OCI-LY7 (cell line): Measurements from ENCODE around the gene RFWD3. TPM values are rescaled to one million over a fixed set of nuclear protein-coding genes. Genes with fewer than 3 reads are reported as not detected.

Experiments used
- BruUV-seq: library from RNA; stranded (reverse); fragments of 400-500 nt; replicated peaks from 2 replicates; lab custom pipeline; 2021; lab: Mats Ljungman, UMichigan
- CTCF ChIA-PET: fragments of 300-600 bp; sonication (Branson Sonifier 250); formaldehyde crosslinking; loops from one replicate; lab custom pipeline; 2022; ENCODE audit warnings: antibody characterized with exemption; ENCODE audit not compliant: unreplicated experiment; lab: Charles Lee
- POLR2A ChIA-PET: fragments of 300-600 bp; sonication (Branson Sonifier 250); formaldehyde crosslinking; loops from one replicate; lab custom pipeline; 2022; ENCODE audit warnings: antibody characterized with exemption; lab: Charles Lee
- DNase-seq: peaks from one replicate; pipeline ENCODE4 v3.0.0-alpha.2; 2015; ENCODE audit warnings: low spot score
- H2AFZ ChIP-seq: fragments of 200-600 bp; sonication (generic), shearing (Covaris generic); 2 replicates; pipeline ENCODE4 v1.6.1; 2014; ENCODE audit warnings: mild to moderate bottlenecking, antibody characterized with exemption, low read length, moderate library complexity
- H3K27ac ChIP-seq: fragments of 200-600 bp; sonication (generic); 2 replicates; pipeline ENCODE4 v1.5.1; 2014; ENCODE audit warnings: mixed run types, low read depth, mild to moderate bottlenecking, moderate library complexity, low read length, inconsistent platforms; ENCODE audit not compliant: poor library complexity, severe bottlenecking
- H3K36me3 ChIP-seq: fragments of 200-600 bp; sonication (generic); 2 replicates; pipeline ENCODE4 v1.6.1; 2014; ENCODE audit warnings: mild to moderate bottlenecking, antibody characterized with exemption, low read length, moderate library complexity, mixed read lengths; ENCODE audit not compliant: insufficient read depth
- H3K4me1 ChIP-seq: fragments of 200-600 bp; sonication (generic); 2 replicates; pipeline ENCODE4 v1.5.1; 2014; ENCODE audit warnings: mild to moderate bottlenecking, low read length; ENCODE audit not compliant: insufficient read depth, poor library complexity, severe bottlenecking
- H3K4me2 ChIP-seq: fragments of 200-600 bp; sonication (generic); 2 replicates; pipeline ENCODE4 v1.6.1; 2014; ENCODE audit warnings: mild to moderate bottlenecking, low read length
- H3K4me3 ChIP-seq: fragments of 200-600 bp; sonication (generic); 2 replicates; pipeline ENCODE4 v1.5.1; 2014; ENCODE audit warnings: mild to moderate bottlenecking, low read depth, low read length; ENCODE audit not compliant: poor library complexity, severe bottlenecking
- H3K79me2 ChIP-seq: fragments of 200-600 bp; sonication (generic); 2 replicates; pipeline ENCODE4 v1.6.1; 2016; ENCODE audit warnings: low read depth, mild to moderate bottlenecking, low read length, moderate library complexity, mixed read lengths; ENCODE audit not compliant: insufficient read depth
- H3K9me2 ChIP-seq: fragments of 200-600 bp; sonication (generic); 2 replicates; pipeline ENCODE4 v1.6.1; 2016; ENCODE audit warnings: mild to moderate bottlenecking, low read length, mixed read lengths; ENCODE audit not compliant: insufficient read depth
- H3K9me3 ChIP-seq: fragments of 200-600 bp; sonication (generic); 2 replicates; pipeline ENCODE4 v1.6.1; 2014; ENCODE audit warnings: mild to moderate bottlenecking, mixed run types, low read length, mixed read lengths
- H4K20me1 ChIP-seq: fragments of 200-600 bp; sonication (generic); 2 replicates; pipeline ENCODE4 v1.6.1; 2014; ENCODE audit warnings: mild to moderate bottlenecking, antibody characterized with exemption, low read length, moderate library complexity, mixed read lengths; ENCODE audit not compliant: insufficient read depth
- CTCF ChIP-seq: fragments of 200-600 bp; sonication (generic); conservative IDR thresholded peaks from 2 replicates; pipeline ENCODE4 v1.5.1; 2014; ENCODE audit warnings: mild to moderate bottlenecking, antibody characterized with exemption, low read length, moderate library complexity, mixed read lengths
- EZH2phosphoT487 ChIP-seq: fragments of 200-600 bp; sonication (generic); IDR thresholded peaks from 2 replicates; pipeline ENCODE4 v1.6.1; 2018; ENCODE audit warnings: low read depth, borderline replicate concordance, mild to moderate bottlenecking, mixed run types, antibody characterized with exemption, low read length, moderate library complexity, mixed read lengths
- intact Hi-C: fragments of 100-400 bp; cut with micrococcal nuclease; formaldehyde crosslinking; loops from one replicate; pipeline ENCODE4 v1.10.0; 2022; ENCODE audit not compliant: unreplicated experiment
- total RNA-seq, 2 experiments: library from RNA; depleted of rRNA in 1 of 2; stranded (reverse); fragments of >200 nt in 1 of 2; shearing (Covaris generic) in 1 of 2; gene quantifications; 2 replicates each; pipeline ENCODE4 v1.2.3, GENCODE V29; 2014 to 2022

The RFWD3 gene
- total RNA-seq, 2 experiments from 2014 or later = 79.7 to 134 TPM

DNA sequence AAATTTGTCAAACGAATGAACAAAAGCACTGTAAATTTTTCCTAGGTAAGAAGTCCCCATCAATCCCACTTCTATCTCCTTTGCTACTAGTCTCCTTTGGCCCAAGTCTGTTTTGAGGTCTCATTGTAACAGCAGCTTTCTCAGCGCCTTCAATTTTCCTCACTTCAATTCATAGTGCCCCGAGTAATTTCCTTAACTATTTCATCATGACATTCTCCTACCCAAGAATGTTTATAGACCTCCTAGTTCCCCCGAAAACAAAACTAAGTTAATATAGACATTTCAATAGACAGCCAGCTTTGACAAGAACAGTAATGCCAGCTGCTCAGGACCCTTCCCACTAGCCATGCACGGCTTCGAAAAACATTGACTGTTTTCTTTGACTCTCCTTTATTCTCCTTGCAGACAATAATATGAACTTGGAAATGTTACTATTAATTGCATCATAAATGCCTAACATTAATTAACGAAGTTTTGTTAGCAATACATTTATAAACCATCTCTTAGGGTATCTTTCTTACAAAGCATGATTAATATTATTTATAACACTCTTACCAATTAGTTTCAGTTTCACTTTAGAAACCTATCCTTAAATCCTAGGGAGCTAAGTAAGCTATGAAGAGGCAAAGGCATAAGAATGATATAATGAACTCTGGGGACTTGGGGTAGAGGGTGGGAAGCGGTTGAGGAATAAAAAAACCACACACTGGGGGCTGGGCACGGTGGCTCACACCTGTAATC, 82.6 kb downstream of the RFWD3 start:
- ChIA-PET CTCF (interaction anchor here (1.1 kb wide), 1 partner anchor 24 kb away, joined by 4 read pairs; no protein-coding TSS in a partner anchor), POLR2A (interaction anchor here (1.2 to 1.3 kb wide), 2 partner anchors 9 to 10 kb away, joined by 3 read pairs; no protein-coding TSS in a partner anchor)
- Histone ChIP-seq H3K27ac (no peak overlapping the region), H3K4me2 (no peak overlapping the region), H3K36me3 (peaks cover 12% of the 10 kb centered on the region), H3K9me2 (no peaks in the 10 kb centered on the region), H3K9me3 (no peaks in the 10 kb centered on the region), H3K79me2 (peaks cover 64% of the 10 kb centered on the region), H4K20me1 (peaks cover 8% of the 10 kb centered on the region), H2AFZ (no peak overlapping the region), H3K4me3 (no peak overlapping the region), H3K4me1 (peaks cover 9% of the 10 kb centered on the region)
- no peak for TF ChIP-seq CTCF
- TF ChIP-seq EZH2phosphoT487 = no peak
- intact Hi-C loops = no loop called here
- no peak for DNase-seq
- BruUV-seq = no TSS peak

- POLR2A ChIA-PET = interaction anchor here (0.6 kb wide), 1 partner anchor 282 kb away, joined by 4 read pairs; no protein-coding TSS in a partner anchor
- no peaks in the 10 kb centered on the region for H3K9me2 ChIP-seq
- H3K36me3 ChIP-seq = peaks cover 6% of the 10 kb centered on the region; the same call in 1 of the 2 replicates
- CTCF ChIA-PET = interaction anchor here (1.1 kb wide), 1 partner anchor 22 kb away, joined by 4 read pairs; no protein-coding TSS in a partner anchor
- H3K9me3 ChIP-seq = no peaks in the 10 kb centered on the region
- H3K79me2 ChIP-seq = peaks cover 73% of the 10 kb centered on the region
- H3K27ac ChIP-seq = no peak overlapping the region
- BruUV-seq = no TSS peak
- H3K4me1 ChIP-seq = peaks cover 9% of the 10 kb centered on the region
- no peak overlapping the region for H3K4me2 ChIP-seq
- intact Hi-C loops = no loop called here
- no peak for DNase-seq
- H3K4me3 ChIP-seq = no peak overlapping the region
- H2AFZ ChIP-seq = no peak overlapping the region
- TF ChIP-seq CTCF (no peak), EZH2phosphoT487 (no peak)
- peaks cover 8% of the 10 kb centered on the region for H4K20me1 ChIP-seq
Observed at GRCh38 chr16:74582970-74583369, 83.7 kb downstream of the RFWD3 start.

DNA sequence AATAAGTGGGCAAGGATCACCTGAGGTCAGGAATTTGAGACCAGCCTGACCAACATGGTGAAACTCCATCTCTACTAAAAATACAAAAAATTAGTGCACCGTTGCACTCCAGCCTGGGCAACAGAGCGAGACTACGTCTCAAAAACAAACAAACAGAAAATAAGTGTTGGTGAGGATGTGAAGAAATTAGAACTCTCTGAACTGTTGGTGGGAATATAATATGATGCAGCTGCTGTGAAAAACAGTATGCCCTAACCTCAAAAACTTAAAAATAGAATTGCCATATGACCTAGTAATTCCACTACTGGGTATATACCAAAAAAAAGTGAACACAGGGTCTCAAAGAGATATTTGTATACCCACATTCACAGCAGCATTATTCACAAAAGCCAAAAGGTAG, 85.8 kb downstream of the RFWD3 start:
- no peak overlapping the region for H3K4me3 ChIP-seq
- H3K36me3 ChIP-seq = peaks cover 2% of the 10 kb centered on the region; the same call in 1 of the 2 replicates
- H3K4me1 ChIP-seq = peaks cover 9% of the 10 kb centered on the region
- H3K79me2 ChIP-seq = peaks cover 67% of the 10 kb centered on the region
- H3K9me2 ChIP-seq = no peaks in the 10 kb centered on the region
- no peak for DNase-seq
- no peak overlapping the region for H2AFZ ChIP-seq
- H4K20me1 ChIP-seq = peaks cover 4% of the 10 kb centered on the region; the same call in 1 of the 2 replicates
- ChIA-PET POLR2A (no interaction called here), CTCF (no interaction called here)
- TF ChIP-seq CTCF = no peak
- no peak for TF ChIP-seq EZH2phosphoT487
- no peaks in the 10 kb centered on the region for H3K9me3 ChIP-seq
- BruUV-seq = no TSS peak
- H3K4me2 ChIP-seq = no peak overlapping the region
- intact Hi-C loops = no loop called here
- no peak overlapping the region for H3K27ac ChIP-seq
